D721Med (cell line): ENCODE data around the gene RPS21.

ENCODE experiments used
- DNase-seq: peaks from one replicate; pipeline ENCODE4 v3.0.0; 2011; ENCODE audit warnings: low spot score; ENCODE audit not compliant: insufficient read length
- FAIRE-seq: peaks from 2 replicates; lab custom pipeline; 2011; peaks lifted over from hg19 to GRCh38; lab: Jason Lieb, UNC
- CTCF ChIP-seq: IDR thresholded peaks from 2 replicates; pipeline ENCODE4 v1.5.1; 2012; ENCODE audit warnings: mild to moderate bottlenecking, control low read depth; ENCODE audit not compliant: insufficient read depth; ENCODE audit errors: missing control alignments

RPS21 gene

GRCh38 chr20:62396367-62397239, 9.7 kb downstream of the RPS21 start:
- FAIRE-seq, result no peak
- TF ChIP-seq CTCF, result no peak

GRCh38 chr20:62398120-62398821, 11.4 kb downstream of the RPS21 start:
- TF ChIP-seq CTCF, result no peak
- FAIRE-seq (no peak), DNase-seq (no peak)

More at GRCh38 chr20:62396367-62397239, 9.7 kb downstream of the RPS21 start:
- no peak for DNase-seq

GRCh38 chr20:62400021-62400420, 13.1 kb downstream of the RPS21 start:
- no peak for FAIRE-seq
- no peak for TF ChIP-seq CTCF
- no peak for DNase-seq

GRCh38 chr20:62400541-62400940, 13.6 kb downstream of the RPS21 start:
- FAIRE-seq (no peak), DNase-seq (no peak)
- TF ChIP-seq CTCF, result no peak

- FAIRE-seq (no peak), DNase-seq (no peak)
- no peak for TF ChIP-seq CTCF
Observed at GRCh38 chr20:62401331-62401779, 14.5 kb downstream of the RPS21 start.

- FAIRE-seq, result no peak
- DNase-seq, result no peak
- TF ChIP-seq CTCF, result no peak
Observed at GRCh38 chr20:62402456-62403150, 15.7 kb downstream of the RPS21 start.
